ENCODE measurements around the gene MPI. TPM values are rescaled to one million over a fixed set of nuclear protein-coding genes. Genes with fewer than 3 reads are reported as not detected.

Gene MPI
- total and polyA plus RNA-seq, 2 experiments from 2014 or later = 34.8 to 79.0 TPM

- Histone ChIP-seq H3K9me2 (ENCODE audit: insufficient read depth) (no peaks in the 10 kb centered on the region), H4K20me1 (ENCODE audit: insufficient read depth) (peaks cover 9% of the 10 kb centered on the region; the same call in 1 of the 2 replicates), H3K9ac (no peak overlapping the region), H3K36me3 (ENCODE audit: low read depth) (no peaks in the 10 kb centered on the region), H3K4me1 (ENCODE audit: insufficient read depth) (peaks cover 21% of the 10 kb centered on the region), H3K9me3 (ENCODE audit: low read depth) (no peaks in the 10 kb centered on the region), H3F3A (ENCODE audit: insufficient read depth) (peaks cover 23% of the 10 kb centered on the region; the same call in 1 of the 2 replicates), H3K27me3 (replicated peaks; ENCODE audit: insufficient read depth) (no peaks in the 10 kb centered on the region), H3K4me3 (no peak overlapping the region), H3K79me2 (ENCODE audit: insufficient read depth) (peaks cover 82% of the 10 kb centered on the region), H3K27ac (peak overlapping the region; percentile 7; the same call in 1 of the 2 replicates), H3K4me2 (ENCODE audit: unreplicated experiment) (no peak overlapping the region), H2AFZ (no peak overlapping the region)
- no peak for DNase-seq
- TF ChIP-seq EZH2 (IDR thresholded peaks at IDR 0.05; ENCODE audit: insufficient read depth, poor library complexity, severe bottlenecking) (no peak), EZH2phosphoT487 (IDR thresholded peaks at IDR 0.05; ENCODE audit: insufficient read depth, low read depth) (no peak)
- in situ Hi-C loops (cut with MboI) = no loop called here
These were observed 20.5 kb upstream of the MPI start for GRCh38 chr15:74869372-74869725.

DNA sequence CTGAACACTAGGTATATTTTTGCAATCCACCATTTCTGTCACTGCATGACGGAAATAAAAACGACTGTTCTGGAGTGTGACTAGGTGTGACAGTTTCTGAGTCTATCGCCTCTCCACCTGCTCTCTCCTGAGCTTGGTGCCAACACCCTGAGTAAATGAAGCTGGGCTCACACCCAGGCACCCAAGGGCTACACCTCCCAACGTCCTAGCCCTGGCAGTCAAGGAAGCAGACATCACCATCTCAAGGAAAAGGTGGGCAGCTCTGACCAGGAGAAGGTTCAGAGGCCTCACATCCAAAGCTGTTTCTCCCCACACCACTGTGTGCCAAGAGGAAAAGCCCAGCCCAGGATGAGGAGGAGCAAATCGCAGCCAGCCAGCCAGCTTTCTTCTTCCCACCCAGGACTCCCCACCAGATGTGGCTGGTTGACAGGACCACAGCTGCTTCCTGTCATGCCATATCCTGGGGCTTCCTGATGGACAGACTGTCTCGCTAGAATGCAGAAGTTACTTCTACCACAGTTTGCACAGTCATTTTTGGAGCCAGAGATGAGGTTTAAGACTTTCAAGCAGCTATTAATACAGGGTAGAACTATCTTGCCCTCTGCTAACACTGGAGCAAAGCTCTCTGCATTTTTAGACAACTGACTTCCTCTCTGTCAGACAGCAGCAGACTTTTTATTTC lies 20.0 kb upstream of the MPI start:
- peaks cover 77% of the 10 kb centered on the region for H3K79me2 ChIP-seq (ENCODE audit: insufficient read depth)
- H3K4me2 ChIP-seq (ENCODE audit: unreplicated experiment) = no peak overlapping the region
- TF ChIP-seq EZH2 (IDR thresholded peaks at IDR 0.05; ENCODE audit: insufficient read depth, poor library complexity, severe bottlenecking) = no peak
- no peak for TF ChIP-seq EZH2phosphoT487 (IDR thresholded peaks at IDR 0.05; ENCODE audit: insufficient read depth, low read depth)
- no peaks in the 10 kb centered on the region for H3K36me3 ChIP-seq (ENCODE audit: low read depth)
- no peaks in the 10 kb centered on the region for H3K9me3 ChIP-seq (ENCODE audit: low read depth)
- no peaks in the 10 kb centered on the region for H3K9me2 ChIP-seq (ENCODE audit: insufficient read depth)
- no peak overlapping the region for H2AFZ ChIP-seq
- peak; percentile 29 for DNase-seq
- WGBS, 2 experiments (ENCODE audit: low coverage in 1 of 2, low lambda C conversion rate in 2 of 2, missing lambda C conversion rate in 2 of 2) = 42 to 44% methylated on average over 6 of the region's 6 CpGs
- peaks cover 21% of the 10 kb centered on the region; the same call in 1 of the 2 replicates for H3F3A ChIP-seq (ENCODE audit: insufficient read depth)
- H3K4me1 ChIP-seq (ENCODE audit: insufficient read depth) = peaks cover 21% of the 10 kb centered on the region
- no peaks in the 10 kb centered on the region for H3K27me3 ChIP-seq (replicated peaks; ENCODE audit: insufficient read depth)
- no peak overlapping the region for H3K4me3 ChIP-seq
- no peak overlapping the region for H3K9ac ChIP-seq
- in situ Hi-C loops (cut with MboI) = no loop called here
- H4K20me1 ChIP-seq (ENCODE audit: insufficient read depth) = peaks cover 9% of the 10 kb centered on the region; the same call in 1 of the 2 replicates
- H3K27ac ChIP-seq = peak overlapping the region; percentile 7; the same call in 1 of the 2 replicates

DNA sequence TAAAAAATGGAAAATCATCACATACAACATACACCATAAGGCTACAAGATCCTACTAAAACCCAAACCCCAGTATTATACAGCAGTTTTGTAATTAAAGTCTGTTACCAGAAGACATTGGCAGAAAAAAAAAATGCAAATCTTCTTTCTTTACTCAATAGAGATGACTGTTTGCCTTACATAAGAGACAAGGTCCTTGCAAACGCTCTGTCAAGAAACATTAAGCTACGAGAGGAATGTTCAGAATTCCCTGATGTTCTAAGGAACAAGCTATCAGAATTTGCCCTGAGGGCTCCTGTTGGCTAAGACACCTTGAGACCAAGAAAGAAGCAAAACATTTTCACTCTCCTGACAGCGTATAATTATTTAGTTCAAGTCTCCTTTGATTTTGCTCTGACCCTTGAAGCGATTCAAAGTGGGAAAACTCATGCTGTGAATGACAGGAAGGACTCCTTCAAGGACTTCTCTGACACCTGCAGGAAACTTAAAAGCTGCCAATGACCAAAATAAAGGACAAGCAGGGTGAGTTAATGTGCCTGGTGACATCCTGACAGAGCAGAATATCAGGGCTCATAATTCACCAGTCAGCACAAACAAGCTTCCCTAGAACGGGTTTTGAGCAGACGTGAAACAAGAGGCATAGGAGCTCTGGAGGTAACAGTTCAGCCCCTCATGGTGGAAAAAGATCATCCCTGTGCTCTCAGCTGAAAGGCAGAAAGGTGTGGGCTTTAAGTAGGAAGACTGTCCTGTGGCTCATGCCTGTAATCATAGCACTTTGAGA lies 19.2 kb upstream of the MPI start:
- Histone ChIP-seq H3K9me3 (ENCODE audit: low read depth) (no peaks in the 10 kb centered on the region), H3K36me3 (ENCODE audit: low read depth) (no peaks in the 10 kb centered on the region), H3K27ac (0 out of 2 replicates have a peak overlapping the region, but pooled peaks have one; percentile 7), H3K9ac (no peak overlapping the region), H3K4me3 (no peak overlapping the region), H2AFZ (no peak overlapping the region), H3K79me2 (ENCODE audit: insufficient read depth) (peaks cover 69% of the 10 kb centered on the region), H3K4me1 (ENCODE audit: insufficient read depth) (peaks cover 21% of the 10 kb centered on the region), H3K27me3 (replicated peaks; ENCODE audit: insufficient read depth) (no peaks in the 10 kb centered on the region), H3K9me2 (ENCODE audit: insufficient read depth) (no peaks in the 10 kb centered on the region), H3K4me2 (ENCODE audit: unreplicated experiment) (no peak overlapping the region), H4K20me1 (ENCODE audit: insufficient read depth) (peaks cover 9% of the 10 kb centered on the region; the same call in 1 of the 2 replicates), H3F3A (ENCODE audit: insufficient read depth) (peaks cover 17% of the 10 kb centered on the region; the same call in 1 of the 2 replicates)
- TF ChIP-seq EZH2 (IDR thresholded peaks at IDR 0.05; ENCODE audit: insufficient read depth, poor library complexity, severe bottlenecking) (no peak), EZH2phosphoT487 (IDR thresholded peaks at IDR 0.05; ENCODE audit: insufficient read depth, low read depth) (no peak)
- DNase-seq = no peak
- 49 to 55% methylated on average over 6 of the region's 6 CpGs for WGBS, 2 experiments (ENCODE audit: low coverage in 1 of 2, low lambda C conversion rate in 2 of 2, missing lambda C conversion rate in 2 of 2)
- in situ Hi-C loops (cut with MboI) = no loop called here

- Histone ChIP-seq H3K4me2 (ENCODE audit: unreplicated experiment) (peak overlapping the region; percentile 82), H3K36me3 (ENCODE audit: low read depth) (no peaks in the 10 kb centered on the region), H3K4me1 (ENCODE audit: insufficient read depth) (peaks cover 16% of the 10 kb centered on the region), H3K27ac (peak overlapping the region; percentile 89), H3K9me3 (ENCODE audit: low read depth) (no peaks in the 10 kb centered on the region), H3K9me2 (ENCODE audit: insufficient read depth) (no peaks in the 10 kb centered on the region), H3K9ac (peak overlapping the region; percentile 98), H3K4me3 (peak overlapping the region; percentile 84), H3K79me2 (ENCODE audit: insufficient read depth) (peaks cover 52% of the 10 kb centered on the region), H3K27me3 (replicated peaks; ENCODE audit: insufficient read depth) (no peaks in the 10 kb centered on the region), H2AFZ (peak overlapping the region; percentile 98), H4K20me1 (ENCODE audit: insufficient read depth) (peaks cover 4% of the 10 kb centered on the region; the same call in 1 of the 2 replicates), H3F3A (ENCODE audit: insufficient read depth) (peaks cover 13% of the 10 kb centered on the region; the same call in 1 of the 2 replicates)
- WGBS, 2 experiments (ENCODE audit: low coverage in 1 of 2, low lambda C conversion rate in 2 of 2, missing lambda C conversion rate in 2 of 2) = 0 to 1% methylated on average over 10 to 11 of the region's 11 CpGs
- in situ Hi-C loops (cut with MboI) = no loop called here
- TF ChIP-seq EZH2phosphoT487 (IDR thresholded peaks at IDR 0.05; ENCODE audit: insufficient read depth, low read depth) = no peak
- no peak for DNase-seq
These were observed 17.2 kb upstream of the MPI start for GRCh38 chr15:74872702-74873035.
